Nephron progenitor cell (in vitro differentiated cells): ENCODE measurements around the gene HMGN3.

Source experiments
- DNase-seq: peaks from one replicate; pipeline ENCODE4 v3.0.0; 2021
- H3K27ac Mint-ChIP-seq: 2 replicates; pipeline ENCODE4 v1.8.0; 2021; ENCODE audit warnings: mild to moderate bottlenecking, moderate library complexity, mixed read lengths
- H3K27me3 Mint-ChIP-seq: 2 replicates; pipeline ENCODE4 v1.8.0; 2021; ENCODE audit warnings: mild to moderate bottlenecking, low read depth, mixed read lengths; ENCODE audit not compliant: poor library complexity
- H3K36me3 Mint-ChIP-seq: 2 replicates; pipeline ENCODE4 v1.8.0; 2021; ENCODE audit warnings: low read depth, mixed read lengths
- H3K4me1 Mint-ChIP-seq: 2 replicates; pipeline ENCODE4 v1.8.0; 2021; ENCODE audit warnings: mixed read lengths
- H3K4me3 Mint-ChIP-seq: 2 replicates; pipeline ENCODE4 v1.8.0; 2021; ENCODE audit warnings: mild to moderate bottlenecking, moderate library complexity, mixed read lengths
- H3K9me3 Mint-ChIP-seq: 2 replicates; pipeline ENCODE4 v1.8.0; 2021; ENCODE audit warnings: mild to moderate bottlenecking, moderate library complexity, mixed read lengths
- CTCF ChIP-seq: fragments of 200-600 bp; sonication (generic); IDR thresholded peaks from 2 replicates; pipeline ENCODE4 v1.5.0; 2021; ENCODE audit warnings: antibody characterized with exemption

HMGN3 gene

GRCh38 chr6:79170431-79170830, 64.1 kb downstream of the HMGN3 start:
- no peak for DNase-seq
- no peak overlapping the region for H3K27ac Mint-ChIP-seq
- no peaks in the 10 kb centered on the region for H3K36me3 Mint-ChIP-seq
- H3K4me3 Mint-ChIP-seq, result no peak overlapping the region
- TF ChIP-seq CTCF, result no peak
- H3K27me3 Mint-ChIP-seq, result peaks cover 6% of the 10 kb centered on the region
- peaks cover 11% of the 10 kb centered on the region for H3K4me1 Mint-ChIP-seq
- H3K9me3 Mint-ChIP-seq, result no peaks in the 10 kb centered on the region

- Mint-ChIP-seq H3K27me3 (peaks cover 6% of the 10 kb centered on the region), H3K9me3 (no peaks in the 10 kb centered on the region), H3K4me3 (no peak overlapping the region), H3K4me1 (peaks cover 11% of the 10 kb centered on the region), H3K27ac (no peak overlapping the region), H3K36me3 (no peaks in the 10 kb centered on the region)
- DNase-seq, result no peak
- no peak for TF ChIP-seq CTCF
Observed at GRCh38 chr6:79168695-79168980, 65.8 kb downstream of the HMGN3 start.

- TF ChIP-seq CTCF, result no peak
- H3K36me3 Mint-ChIP-seq, result no peaks in the 10 kb centered on the region
- peaks cover 6% of the 10 kb centered on the region for H3K27me3 Mint-ChIP-seq
- H3K4me3 Mint-ChIP-seq, result no peak overlapping the region
- DNase-seq, result no peak
- no peaks in the 10 kb centered on the region for H3K9me3 Mint-ChIP-seq
- H3K27ac Mint-ChIP-seq, result no peak overlapping the region
- H3K4me1 Mint-ChIP-seq, result peaks cover 11% of the 10 kb centered on the region
Observed at GRCh38 chr6:79167931-79168694, 66.4 kb downstream of the HMGN3 start.

- no peak overlapping the region for H3K4me3 Mint-ChIP-seq
- H3K27ac Mint-ChIP-seq, result no peak overlapping the region
- H3K9me3 Mint-ChIP-seq, result no peaks in the 10 kb centered on the region
- H3K27me3 Mint-ChIP-seq, result no peaks in the 10 kb centered on the region
- no peaks in the 10 kb centered on the region for H3K36me3 Mint-ChIP-seq
- TF ChIP-seq CTCF, result no peak
- DNase-seq, result no peak
- H3K4me1 Mint-ChIP-seq, result no peaks in the 10 kb centered on the region
Observed at GRCh38 chr6:79159846-79160245, 74.6 kb downstream of the HMGN3 start.

GRCh38 chr6:79158856-79159516, 75.5 kb downstream of the HMGN3 start:
- no peak for DNase-seq
- TF ChIP-seq CTCF, result no peak
- Mint-ChIP-seq H3K27me3 (no peaks in the 10 kb centered on the region), H3K9me3 (no peaks in the 10 kb centered on the region), H3K27ac (no peak overlapping the region), H3K36me3 (no peaks in the 10 kb centered on the region), H3K4me3 (no peak overlapping the region), H3K4me1 (no peaks in the 10 kb centered on the region)
